ENCODE results near the gene ZNF436.
"Not testable (repeated sequence)": the region's sequence is repeated elsewhere in the genome, so short reads cannot be mapped to it uniquely, and the experiment has no call there.

Gene ZNF436

GRCh38 chr1:23366598-23366997 lies 3.0 kb downstream of the ZNF436 start:
- DNase-seq: no peak

GRCh38 chr1:23366146-23366545 lies 3.5 kb downstream of the ZNF436 start:
- no peak for DNase-seq

- no peak for DNase-seq
Observed at GRCh38 chr1:23362218-23362713, 7.4 kb downstream of the ZNF436 start.

- DNase-seq: no peak
Observed at GRCh38 chr1:23358310-23358875, 11.2 kb downstream of the ZNF436 start.

GRCh38 chr1:23357138-23357908 lies 12.3 kb downstream of the ZNF436 start:
- no peak for DNase-seq

DNA sequence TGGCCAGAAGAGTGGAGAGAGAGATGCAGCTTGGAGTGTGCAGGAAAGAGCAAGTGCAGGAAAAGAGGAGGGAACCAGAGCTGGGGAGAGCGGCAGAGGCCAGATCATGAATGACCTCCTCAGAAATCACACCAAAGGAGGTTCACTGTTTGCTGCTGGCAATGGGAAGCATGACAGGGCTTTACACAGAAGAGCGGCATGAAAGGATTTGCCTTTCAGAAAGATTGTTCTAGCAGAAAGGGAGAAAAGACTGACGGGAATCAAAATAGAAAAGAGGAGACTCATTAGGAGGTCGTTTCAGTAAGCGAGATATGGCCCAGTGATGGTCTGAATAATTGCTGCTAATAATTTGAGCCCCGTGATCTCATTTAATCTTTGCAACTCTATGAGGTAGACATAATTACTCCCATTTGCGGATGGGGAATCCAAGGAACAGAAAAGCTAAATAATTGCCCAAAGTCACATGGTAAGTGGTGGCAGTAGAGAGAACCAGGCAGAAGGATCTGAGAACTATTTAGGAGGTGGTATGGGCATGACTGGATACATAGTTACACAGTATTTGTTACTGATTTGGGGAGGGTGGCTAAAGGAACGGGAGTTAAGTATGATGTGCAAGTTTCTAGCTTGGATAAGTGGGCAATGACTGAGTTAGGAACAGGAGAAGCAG lies 13.0 kb downstream of the ZNF436 start:
- DNase-seq: no peak

DNA sequence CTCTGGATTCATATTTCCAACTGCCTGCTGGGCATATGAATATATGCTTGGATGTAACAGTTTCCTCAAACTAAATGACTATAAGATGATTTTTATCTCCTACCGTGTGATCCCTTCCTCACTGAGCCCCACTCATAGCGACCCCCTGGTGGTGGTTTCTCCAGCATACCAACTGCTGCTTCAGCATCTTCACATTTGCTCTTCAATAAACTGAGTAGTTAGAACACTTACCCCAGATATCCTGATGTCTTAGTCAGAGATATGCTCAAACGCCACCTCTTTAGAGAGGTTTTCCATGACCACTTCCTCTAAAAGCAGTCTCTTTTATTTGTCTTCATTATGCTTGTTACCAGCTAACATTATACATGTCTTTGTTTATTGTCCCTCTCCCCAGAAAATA lies 15.4 kb downstream of the ZNF436 start:
- no peak for DNase-seq

DNA sequence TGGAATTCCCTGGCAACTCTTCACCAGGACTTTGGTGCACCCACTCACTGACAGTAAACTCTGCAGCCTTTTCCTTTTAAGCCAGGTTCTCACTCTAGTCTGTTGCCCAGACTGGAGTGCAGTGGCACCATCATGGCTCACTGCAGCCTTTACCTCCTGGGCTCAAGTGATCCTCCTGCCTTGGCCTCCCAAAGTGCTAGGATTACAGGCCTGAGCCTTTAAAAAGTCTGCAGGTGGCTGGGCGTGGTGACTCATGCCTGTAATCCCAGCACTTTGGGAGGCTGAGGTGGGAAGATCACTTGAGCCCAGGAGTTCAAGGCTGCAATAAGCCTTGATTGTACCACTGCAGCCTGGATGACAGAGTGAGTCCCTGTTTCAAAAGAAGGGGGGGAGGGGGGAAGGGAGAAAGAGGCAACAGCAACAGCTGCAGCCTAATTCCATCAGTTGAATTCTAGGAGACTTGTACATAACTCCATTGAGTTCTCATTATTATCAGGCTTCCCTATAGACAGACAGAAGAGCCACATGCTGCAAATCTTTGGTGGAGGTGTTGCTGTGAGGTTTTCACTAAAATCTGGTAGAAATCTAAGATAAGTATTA lies 17.4 kb downstream of the ZNF436 start:
- no peak for DNase-seq

DNA sequence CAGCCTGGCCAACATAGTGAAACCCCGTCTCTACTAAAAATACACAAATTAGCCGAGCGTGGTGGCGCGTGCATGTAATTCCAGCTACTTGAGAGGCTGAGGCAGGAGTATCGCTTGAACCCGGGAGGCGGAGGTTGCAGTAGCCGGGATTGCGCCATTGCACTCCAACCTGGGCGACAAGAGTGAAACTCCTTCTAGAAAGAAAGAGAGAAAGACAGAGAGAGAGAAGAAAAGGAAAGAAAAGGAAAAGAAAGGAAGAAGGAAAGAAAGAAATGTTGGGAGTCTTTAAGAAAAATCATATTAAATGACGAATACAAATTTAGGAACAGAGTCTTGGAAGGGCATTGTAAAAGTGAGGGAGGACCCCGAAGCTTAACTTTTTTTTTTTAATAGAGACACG lies 23.7 kb downstream of the ZNF436 start:
- DNase-seq: no peak

DNA sequence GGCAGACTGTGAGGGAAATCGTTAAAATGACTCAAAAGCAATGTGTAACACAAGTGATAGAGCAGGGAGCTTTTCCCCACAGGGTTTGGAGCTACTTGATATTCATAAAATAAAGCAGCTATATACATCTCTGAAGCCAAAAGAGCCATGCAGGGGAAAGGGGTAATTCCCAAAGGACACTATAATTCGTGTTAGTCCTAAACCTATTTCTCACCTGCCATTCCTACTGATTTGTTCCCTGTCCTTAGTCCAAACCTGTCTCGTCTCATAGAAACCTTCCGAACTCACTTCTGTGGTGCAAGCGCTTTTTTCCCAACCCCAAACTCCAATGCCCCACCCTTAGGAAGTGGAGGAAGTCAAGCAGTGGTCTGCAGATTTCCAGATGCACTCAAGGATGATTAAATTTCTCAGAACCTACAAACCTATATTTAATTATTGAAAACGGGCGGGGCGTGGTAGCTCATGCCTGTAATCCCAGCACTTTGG lies 24.6 kb downstream of the ZNF436 start:
- no peak for DNase-seq

- peak; percentile 100 for DNase-seq
Observed at GRCh38 chr1:23344111-23344986, 25.3 kb downstream of the ZNF436 start, which contains the start of gene HNRNPR. Gene HNRNPR, minus strand, starts transcription at chr1:23344284. Its CDS starts 3,276 bp downstream, at chr1:23341008.

DNA sequence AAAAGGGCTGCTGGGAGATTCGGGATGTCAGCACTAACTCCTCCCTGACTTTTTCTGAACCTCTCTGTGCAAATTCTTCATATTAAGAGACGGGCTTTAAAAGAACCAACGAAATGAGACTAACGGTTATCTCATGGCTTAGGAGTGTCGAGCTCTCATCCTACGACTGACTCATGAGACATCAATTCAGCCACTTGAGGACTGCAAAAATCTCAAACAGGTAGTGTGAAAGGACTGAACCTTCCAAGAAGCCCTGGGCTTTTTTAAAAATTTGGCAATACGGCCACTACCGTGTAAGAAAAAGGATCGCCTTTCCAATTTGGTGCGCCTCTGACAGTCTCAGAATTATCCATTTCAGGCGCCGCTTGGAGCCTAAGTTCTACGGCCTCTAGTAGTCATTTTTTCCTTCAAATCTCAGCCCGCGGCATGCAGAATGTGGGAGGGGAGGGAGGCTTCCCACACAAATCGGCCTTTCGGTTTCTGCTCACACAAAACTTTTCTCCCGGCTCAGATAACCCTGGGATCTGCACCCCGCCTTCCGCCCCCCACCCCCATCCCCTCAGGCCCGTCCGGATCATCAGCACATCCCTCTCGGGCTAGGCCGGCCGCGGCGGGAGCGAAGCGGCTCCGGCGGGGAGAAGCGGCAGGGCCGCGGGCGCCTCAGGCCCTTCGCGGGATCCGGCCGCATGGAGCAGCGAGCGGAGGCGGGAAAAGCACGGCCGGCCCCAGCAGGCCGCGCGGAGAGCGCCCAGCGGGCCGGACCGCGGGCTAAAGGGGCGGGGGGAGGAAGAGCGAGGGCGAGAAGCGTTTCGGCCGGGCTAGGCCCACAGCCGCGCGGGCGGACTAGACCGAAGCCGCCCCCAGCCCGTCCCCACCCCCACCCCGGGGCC lies 26.2 kb downstream of the ZNF436 start:
- peak; percentile 79 for DNase-seq

DNA sequence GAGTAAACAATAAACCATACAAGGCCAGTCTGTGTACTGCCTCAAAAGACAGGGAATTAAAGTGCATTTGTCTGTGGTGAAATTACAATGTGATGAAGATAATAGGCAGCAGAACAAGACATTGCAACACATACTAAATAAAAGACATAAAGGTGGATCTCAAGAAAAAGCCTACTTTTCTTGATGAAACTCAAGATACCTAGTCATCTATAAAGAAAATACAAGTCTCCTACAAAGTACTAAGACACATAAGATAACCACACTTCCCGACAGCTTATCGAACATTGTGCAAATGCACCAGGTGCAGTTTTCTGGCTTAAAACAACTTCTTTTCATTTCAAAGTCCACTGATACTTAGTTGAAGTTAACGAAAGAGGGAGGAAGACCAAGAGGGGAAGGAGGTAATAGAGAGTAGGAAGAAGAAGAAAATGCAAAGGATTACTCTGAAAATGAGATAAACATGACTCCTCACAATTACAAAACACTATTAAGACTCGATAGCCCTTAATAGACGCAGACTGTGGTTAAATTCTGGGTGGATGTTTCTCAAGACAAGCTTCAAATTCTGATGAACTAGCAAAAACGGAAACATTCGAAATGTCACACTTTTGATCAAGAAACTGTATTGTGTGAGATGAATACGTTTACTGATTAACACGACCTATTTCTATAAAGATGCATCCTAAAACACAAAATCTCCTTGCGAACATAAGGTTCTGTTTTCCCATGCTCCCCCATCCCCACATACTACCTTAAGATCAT lies 27.5 kb downstream of the ZNF436 start:
- DNase-seq: no peak

- no peak for DNase-seq
Observed at GRCh38 chr1:23339632-23340031, 30.0 kb downstream of the ZNF436 start.

DNA sequence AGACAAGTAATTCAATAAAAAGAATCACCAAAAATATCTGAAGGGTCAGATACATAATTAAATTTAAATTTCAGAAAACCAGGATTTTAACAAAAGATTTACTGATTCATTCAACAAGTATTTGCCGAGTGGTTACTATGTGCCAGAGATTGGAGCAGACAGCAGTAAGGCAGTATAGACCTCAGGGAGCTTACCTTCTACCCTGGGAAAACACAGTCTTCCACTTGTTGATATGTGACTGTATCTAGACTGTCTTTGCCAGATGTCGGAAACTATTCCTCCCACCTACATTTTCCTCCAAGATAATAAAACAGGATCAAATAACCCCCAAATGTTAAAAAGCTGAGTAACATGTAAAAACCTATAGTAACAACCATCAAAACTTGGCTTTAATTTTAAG lies 31.8 kb downstream of the ZNF436 start:
- no peak for DNase-seq

- no peak for DNase-seq
Observed at GRCh38 chr1:23331713-23332112, 37.9 kb downstream of the ZNF436 start.

GRCh38 chr1:23330846-23331245 lies 38.8 kb downstream of the ZNF436 start:
- DNase-seq: no peak

GRCh38 chr1:23325393-23325792 lies 44.2 kb downstream of the ZNF436 start:
- DNase-seq: no peak

DNA sequence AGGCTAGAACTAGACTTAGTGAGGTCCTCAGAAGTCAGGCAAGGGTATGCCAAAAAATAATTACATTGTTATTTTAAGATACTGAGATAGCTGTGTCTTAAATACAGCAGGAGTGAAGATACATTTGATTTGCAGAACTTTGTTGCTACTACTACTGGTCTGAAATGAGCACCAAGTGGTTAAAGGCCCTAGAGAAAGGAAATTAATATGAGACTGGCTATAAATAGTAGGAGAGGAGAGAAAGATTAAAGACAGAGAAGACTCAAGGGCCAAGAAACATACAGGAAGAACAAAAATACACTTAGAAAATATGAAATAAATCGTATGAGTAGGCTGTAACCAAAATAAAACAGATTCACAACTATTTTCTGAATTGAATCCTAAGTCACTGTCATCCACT lies 46.9 kb downstream of the ZNF436 start:
- no peak for DNase-seq

DNA sequence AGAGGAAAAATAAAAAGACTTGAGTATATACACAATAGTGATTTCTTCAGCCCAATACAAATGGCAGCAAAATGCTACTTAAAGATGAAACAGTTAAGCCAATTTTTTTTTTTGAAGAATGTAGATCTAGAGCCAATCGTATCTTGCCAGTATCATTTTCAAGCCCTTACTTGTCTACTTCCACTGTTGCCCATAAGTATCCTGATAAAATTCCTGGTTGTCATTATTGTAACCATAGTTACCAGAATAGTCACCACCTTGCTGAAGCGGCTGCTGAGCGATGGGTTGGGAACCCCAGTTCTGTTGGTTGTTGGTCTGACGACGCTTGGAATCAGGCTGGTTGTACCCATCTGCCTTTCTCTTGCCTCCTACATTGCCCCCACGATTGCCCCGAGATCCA lies 59.4 kb downstream of the ZNF436 start:
- DNase-seq: not testable (repeated sequence)
